ENCODE measurements around the gene IL31RA.

The IL31RA gene

GRCh38 chr5:55858104-55858503 lies 6.9 kb downstream of the IL31RA start:
- DNase-seq (ENCODE audit: low read depth): no peak
- no peak overlapping the region for H3K4me3 ChIP-seq (ENCODE audit: low read depth, low read length)
- no peak for TF ChIP-seq CTCF (IDR thresholded peaks at IDR 0.05; ENCODE audit: control insufficient read depth, extremely low read depth, insufficient read depth)

GRCh38 chr5:55860288-55860687 lies 9.1 kb downstream of the IL31RA start:
- no peak for TF ChIP-seq CTCF (IDR thresholded peaks at IDR 0.05; ENCODE audit: control insufficient read depth, extremely low read depth, insufficient read depth)
- DNase-seq (ENCODE audit: low read depth): no peak
- no peak overlapping the region for H3K4me3 ChIP-seq (ENCODE audit: low read depth, low read length)

- H3K4me3 ChIP-seq (ENCODE audit: low read depth, low read length): no peak overlapping the region
- TF ChIP-seq CTCF (IDR thresholded peaks at IDR 0.05; ENCODE audit: control insufficient read depth, extremely low read depth, insufficient read depth): no peak
- no peak for DNase-seq (ENCODE audit: low read depth)
These were observed 9.6 kb downstream of the IL31RA start for GRCh38 chr5:55860709-55861108.

GRCh38 chr5:55864606-55865541 lies 13.7 kb downstream of the IL31RA start:
- no peak for DNase-seq (ENCODE audit: low read depth)
- no peak for TF ChIP-seq CTCF (IDR thresholded peaks at IDR 0.05; ENCODE audit: control insufficient read depth, extremely low read depth, insufficient read depth)
- no peak overlapping the region for H3K4me3 ChIP-seq (ENCODE audit: low read depth, low read length)

- no peak for TF ChIP-seq CTCF (IDR thresholded peaks at IDR 0.05; ENCODE audit: control insufficient read depth, extremely low read depth, insufficient read depth)
- no peak for DNase-seq (ENCODE audit: low read depth)
- no peak overlapping the region for H3K4me3 ChIP-seq (ENCODE audit: low read depth, low read length)
These were observed 14.7 kb downstream of the IL31RA start for GRCh38 chr5:55865831-55866230.

- DNase-seq (ENCODE audit: low read depth): no peak
- no peak for TF ChIP-seq CTCF (IDR thresholded peaks at IDR 0.05; ENCODE audit: control insufficient read depth, extremely low read depth, insufficient read depth)
- H3K4me3 ChIP-seq (ENCODE audit: low read depth, low read length): no peak overlapping the region
These were observed 15.3 kb downstream of the IL31RA start for GRCh38 chr5:55866485-55866884.

GRCh38 chr5:55866934-55867333 lies 15.8 kb downstream of the IL31RA start:
- no peak for DNase-seq (ENCODE audit: low read depth)
- no peak for TF ChIP-seq CTCF (IDR thresholded peaks at IDR 0.05; ENCODE audit: control insufficient read depth, extremely low read depth, insufficient read depth)

More at GRCh38 chr5:55866934-55867333, 15.8 kb downstream of the IL31RA start:
- H3K4me3 ChIP-seq (ENCODE audit: low read depth, low read length): no peak overlapping the region

Data from LNCaP clone FGC (cell line).